ENCODE measurements around the gene UVSSA. TPM values are rescaled to one million over a fixed set of nuclear protein-coding genes. Genes with fewer than 3 reads are reported as not detected.
"Not testable (repeated sequence)": the region's sequence is repeated elsewhere in the genome, so short reads cannot be mapped to it uniquely, and the experiment has no call there.

UVSSA gene
- total RNA-seq, 1 donor from 2014 or later, result 35.2 TPM

DNA sequence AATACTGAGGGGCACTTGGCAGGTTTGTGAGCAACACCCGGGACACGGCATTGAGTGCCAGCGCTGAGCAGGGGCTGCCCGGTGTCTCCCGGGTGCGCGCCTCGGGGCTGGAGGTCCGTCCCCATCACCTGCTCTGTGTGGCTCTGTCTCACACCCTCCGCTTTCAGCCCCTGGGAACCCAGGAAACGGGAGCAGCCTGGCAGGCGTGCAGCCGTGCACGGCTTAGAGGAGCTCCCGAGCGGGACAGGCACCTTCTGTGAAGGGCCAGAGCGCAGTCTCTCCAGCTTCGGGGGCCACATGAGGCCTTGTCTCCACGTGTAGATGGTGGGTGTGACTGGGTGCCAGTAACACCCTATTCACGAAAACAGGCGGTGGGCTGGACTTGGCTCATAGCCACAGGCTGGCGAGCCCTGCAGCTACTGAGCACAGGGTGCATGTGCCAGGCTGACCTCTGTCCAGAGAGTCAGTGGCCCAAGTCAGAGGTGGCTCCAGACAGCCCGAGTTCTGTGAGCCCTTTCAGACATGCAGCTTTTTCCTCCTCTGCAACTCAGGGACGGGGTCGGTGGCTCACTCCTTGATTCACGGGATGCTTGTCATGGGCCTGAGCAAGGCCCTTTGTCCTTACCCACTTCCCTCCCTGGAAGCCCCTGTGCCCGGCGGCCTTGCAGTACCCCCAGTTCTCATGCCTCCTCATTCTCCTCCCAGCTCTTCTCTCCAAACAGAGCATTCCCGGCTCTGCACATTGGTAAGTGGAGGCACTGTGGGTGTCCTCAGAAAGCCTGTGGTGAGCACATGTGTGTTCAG is 23.5 kb downstream of the UVSSA start:
- H3K27me3 Mint-ChIP-seq, result no peaks in the 10 kb centered on the region
- intact Hi-C loops (cut with micrococcal nuclease), result no loop called here
- no peaks in the 10 kb centered on the region for H3K4me1 Mint-ChIP-seq
- TF ChIP-seq, protein P1, sequence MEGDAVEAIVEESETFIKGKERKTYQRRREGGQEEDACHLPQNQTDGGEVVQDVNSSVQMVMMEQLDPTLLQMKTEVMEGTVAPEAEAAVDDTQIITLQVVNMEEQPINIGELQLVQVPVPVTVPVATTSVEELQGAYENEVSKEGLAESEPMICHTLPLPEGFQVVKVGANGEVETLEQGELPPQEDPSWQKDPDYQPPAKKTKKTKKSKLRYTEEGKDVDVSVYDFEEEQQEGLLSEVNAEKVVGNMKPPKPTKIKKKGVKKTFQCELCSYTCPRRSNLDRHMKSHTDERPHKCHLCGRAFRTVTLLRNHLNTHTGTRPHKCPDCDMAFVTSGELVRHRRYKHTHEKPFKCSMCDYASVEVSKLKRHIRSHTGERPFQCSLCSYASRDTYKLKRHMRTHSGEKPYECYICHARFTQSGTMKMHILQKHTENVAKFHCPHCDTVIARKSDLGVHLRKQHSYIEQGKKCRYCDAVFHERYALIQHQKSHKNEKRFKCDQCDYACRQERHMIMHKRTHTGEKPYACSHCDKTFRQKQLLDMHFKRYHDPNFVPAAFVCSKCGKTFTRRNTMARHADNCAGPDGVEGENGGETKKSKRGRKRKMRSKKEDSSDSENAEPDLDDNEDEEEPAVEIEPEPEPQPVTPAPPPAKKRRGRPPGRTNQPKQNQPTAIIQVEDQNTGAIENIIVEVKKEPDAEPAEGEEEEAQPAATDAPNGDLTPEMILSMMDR (IDR thresholded peaks at IDR 0.05), result no peak
- H3K4me3 Mint-ChIP-seq, result no peak overlapping the region
- no peak for DNase-seq
- no peak overlapping the region for H3K27ac Mint-ChIP-seq
- ChIA-PET POLR2A (no interaction called here), CTCF (no interaction called here)
- peaks cover 36% of the 10 kb centered on the region for H3K36me3 Mint-ChIP-seq (ENCODE audit: low read depth)
- ATAC-seq (ENCODE audit: low read depth), result no peak
- H3K9me3 Mint-ChIP-seq, result no peaks in the 10 kb centered on the region

DNA sequence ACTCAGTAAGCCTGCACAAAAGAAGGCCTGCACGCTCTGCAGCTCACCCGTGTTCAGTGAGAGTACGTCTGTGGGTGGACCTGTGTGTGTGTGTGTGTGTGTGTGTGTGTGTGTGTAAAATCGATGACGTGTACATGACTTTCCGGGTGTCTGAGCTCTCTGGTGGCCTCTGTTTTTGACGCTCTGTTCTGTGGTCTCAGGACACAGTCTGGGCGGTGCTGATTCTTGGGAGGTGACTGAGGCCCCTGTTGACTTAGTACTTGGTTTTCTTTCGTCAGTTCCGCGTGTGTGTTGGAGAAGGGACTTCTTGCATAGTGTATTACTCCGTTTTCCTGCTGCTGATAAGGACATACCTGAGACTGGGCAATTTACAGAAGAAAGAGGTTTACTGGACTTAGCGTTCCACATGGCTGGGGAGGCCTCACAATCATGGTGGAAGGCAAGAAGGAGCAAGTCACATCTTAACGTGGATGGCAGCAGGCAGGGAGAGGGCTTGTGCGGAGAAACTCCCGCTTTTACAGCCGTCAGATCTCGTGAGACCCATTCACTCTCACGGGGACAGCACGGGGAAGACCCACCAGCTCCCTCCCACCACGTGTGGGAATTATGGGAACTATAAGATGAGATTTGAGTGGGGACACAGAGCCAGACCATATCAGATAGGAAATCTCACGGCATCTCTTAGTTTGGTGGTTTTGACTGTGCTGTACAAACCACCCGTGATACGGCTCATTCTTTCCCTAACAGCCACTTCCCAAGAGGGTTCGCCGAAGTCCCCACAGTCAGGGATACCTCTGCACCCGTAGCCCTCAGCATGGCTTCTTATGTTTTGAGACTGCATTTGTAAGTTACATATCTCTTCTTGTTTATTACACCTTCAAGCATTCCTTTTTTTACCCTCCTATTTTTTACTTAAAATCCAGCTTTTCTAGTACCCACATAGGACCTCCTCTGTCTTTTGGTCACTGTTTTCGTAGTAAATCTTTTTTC is 24.5 kb downstream of the UVSSA start:
- POLR2A ChIA-PET, result no interaction called here
- H3K36me3 Mint-ChIP-seq (ENCODE audit: low read depth), result peaks cover 33% of the 10 kb centered on the region
- intact Hi-C loops (cut with micrococcal nuclease), result no loop called here
- no peaks in the 10 kb centered on the region for H3K9me3 Mint-ChIP-seq
- no peaks in the 10 kb centered on the region for H3K27me3 Mint-ChIP-seq
- TF ChIP-seq, protein P1 (IDR thresholded peaks at IDR 0.05), result no peak
- H3K4me3 Mint-ChIP-seq, result no peak overlapping the region
- ATAC-seq (ENCODE audit: low read depth), result no peak
- H3K27ac Mint-ChIP-seq, result no peak overlapping the region
- CTCF ChIA-PET, result no interaction called here
- no peak for DNase-seq
- H3K4me1 Mint-ChIP-seq, result no peaks in the 10 kb centered on the region

DNA sequence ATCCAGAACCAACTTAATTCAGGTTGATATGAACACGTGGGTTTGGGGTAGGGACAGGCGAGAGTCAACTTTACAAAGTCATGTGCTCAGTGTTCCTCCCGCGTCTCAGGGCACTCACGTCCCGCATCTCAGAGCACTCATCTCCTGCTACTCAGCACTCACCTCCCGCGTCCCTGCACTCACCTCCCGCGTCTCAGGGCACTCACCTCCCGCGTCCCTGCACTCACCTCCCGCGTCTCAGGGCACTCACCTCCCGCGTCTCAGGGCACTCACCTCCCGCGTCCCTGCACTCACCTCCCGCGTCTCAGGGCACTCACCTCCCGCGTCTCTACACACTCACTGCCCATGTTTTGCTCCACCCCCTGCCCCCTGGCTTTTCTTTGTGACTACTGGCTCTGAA is 25.6 kb downstream of the UVSSA start:
- H3K4me1 Mint-ChIP-seq; H3K27ac Mint-ChIP-seq; intact Hi-C loops (cut with micrococcal nuclease); H3K9me3 Mint-ChIP-seq; CTCF ChIA-PET; DNase-seq; POLR2A ChIA-PET; H3K27me3 Mint-ChIP-seq; H3K4me3 Mint-ChIP-seq; ATAC-seq (ENCODE audit: low read depth): not testable (repeated sequence)
- H3K36me3 Mint-ChIP-seq (ENCODE audit: low read depth), result peaks cover 33% of the 10 kb centered on the region

DNA sequence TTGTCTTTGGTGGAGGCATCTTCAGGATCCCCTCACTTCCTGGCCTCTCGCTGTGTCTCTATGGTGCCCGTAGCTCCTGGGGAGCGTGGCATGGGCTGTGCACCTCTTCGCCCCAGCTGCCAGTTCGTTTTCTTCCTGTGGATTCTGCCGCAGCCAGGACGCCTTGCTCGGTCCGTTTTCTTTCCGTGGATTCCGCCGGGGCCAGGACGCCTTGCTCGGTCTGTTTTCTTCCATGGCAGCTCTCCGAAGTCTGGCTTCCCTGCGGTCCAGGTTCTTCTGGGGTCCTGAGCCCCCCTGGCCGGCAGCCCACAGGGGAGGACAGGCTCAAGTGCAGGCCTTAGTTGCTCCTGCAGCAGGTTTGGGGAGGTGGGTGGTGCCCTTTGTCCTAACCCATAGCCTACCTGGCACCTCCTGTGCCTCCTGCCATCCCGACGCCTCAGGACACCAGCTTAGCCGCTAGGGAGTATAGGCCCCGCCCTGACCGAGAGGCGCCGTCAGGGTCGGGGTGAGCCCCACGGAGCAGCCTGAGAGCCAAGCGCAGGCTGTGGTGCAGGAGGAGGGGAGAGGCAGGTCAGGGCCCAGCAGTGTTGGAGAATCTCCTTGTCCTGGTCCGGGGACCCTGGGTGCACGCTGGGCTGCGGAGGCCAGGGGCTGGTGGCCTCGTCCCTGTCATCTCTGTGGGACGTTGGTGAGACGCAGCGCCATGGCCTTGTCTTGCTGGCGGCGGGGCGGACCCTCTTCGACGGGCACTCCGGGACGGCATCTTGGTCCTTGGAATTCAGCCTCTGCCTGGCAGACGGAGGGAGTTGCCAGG is 27.1 kb downstream of the UVSSA start:
- intact Hi-C loops (cut with micrococcal nuclease), result no loop called here
- Mint-ChIP-seq H3K4me1 (no peaks in the 10 kb centered on the region), H3K27me3 (no peaks in the 10 kb centered on the region), H3K27ac (no peak overlapping the region), H3K9me3 (no peaks in the 10 kb centered on the region), H3K36me3 (ENCODE audit: low read depth) (peaks cover 27% of the 10 kb centered on the region), H3K4me3 (no peak overlapping the region)
- CTCF ChIA-PET, result no interaction called here
- DNase-seq (peak; percentile 11), ATAC-seq (ENCODE audit: low read depth) (no peak)
- TF ChIP-seq, protein P1 (IDR thresholded peaks at IDR 0.05), result no peak
- POLR2A ChIA-PET, result no interaction called here

DNA sequence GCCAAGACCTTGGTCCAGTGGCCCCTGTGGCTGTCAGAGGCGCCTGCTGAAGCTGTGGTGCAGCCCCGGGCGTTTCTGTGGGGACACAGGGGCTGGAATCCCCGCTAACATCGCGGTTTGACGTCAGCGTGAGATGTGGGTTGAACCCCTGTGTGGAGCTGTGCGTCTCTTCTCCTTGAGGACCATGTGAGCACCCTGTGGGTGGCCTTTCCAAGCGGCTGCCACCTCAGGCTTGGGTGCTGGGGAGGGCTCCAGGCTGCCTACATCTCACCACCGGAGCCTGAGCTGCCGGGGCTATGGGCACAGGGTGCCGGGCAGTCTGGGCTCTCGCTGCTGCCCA is 27.7 kb downstream of the UVSSA start:
- Mint-ChIP-seq H3K27me3 (no peaks in the 10 kb centered on the region), H3K4me1 (no peaks in the 10 kb centered on the region), H3K9me3 (no peaks in the 10 kb centered on the region), H3K36me3 (ENCODE audit: low read depth) (peaks cover 27% of the 10 kb centered on the region), H3K27ac (no peak overlapping the region), H3K4me3 (no peak overlapping the region)
- ChIA-PET CTCF (no interaction called here), POLR2A (no interaction called here)
- TF ChIP-seq, protein P1 (IDR thresholded peaks at IDR 0.05), result no peak
- ATAC-seq (ENCODE audit: low read depth) (no peak), DNase-seq (no peak)
- intact Hi-C loops (cut with micrococcal nuclease), result no loop called here
